NK-92 treated with Interleukin-12 subunit alpha and Interleukin-12 subunit beta, amount 100 ng/mL, for 24 hours (cell line): ENCODE results near the gene DOK3.
"Not testable (repeated sequence)": the region's sequence is repeated elsewhere in the genome, so short reads cannot be mapped to it uniquely, and the experiment has no call there.

Experiments used
- DNase-seq: peaks from one replicate; lab custom pipeline; 2025; lab: John Stamatoyannopoulos, UW

DOK3 gene

DNA sequence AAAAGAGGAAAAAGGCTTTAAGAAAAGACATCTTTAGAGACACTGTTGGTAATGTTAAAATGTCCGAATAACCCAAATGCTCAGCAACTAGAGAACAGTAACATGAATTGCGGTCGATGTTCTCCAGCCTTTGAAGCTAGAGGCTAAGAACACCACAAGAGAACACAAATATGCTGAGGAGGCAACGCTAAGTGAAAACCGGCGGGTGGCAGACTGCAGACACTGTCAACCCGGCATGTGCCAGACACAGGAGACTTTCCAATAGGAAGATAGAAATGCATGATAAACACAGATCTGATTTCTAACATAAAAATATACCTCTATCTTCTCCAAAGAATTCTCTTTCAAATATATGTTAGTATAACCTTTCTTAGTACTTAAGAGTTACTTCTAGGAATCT, 25.5 kb upstream of the DOK3 start:
- no peak for DNase-seq

DNA sequence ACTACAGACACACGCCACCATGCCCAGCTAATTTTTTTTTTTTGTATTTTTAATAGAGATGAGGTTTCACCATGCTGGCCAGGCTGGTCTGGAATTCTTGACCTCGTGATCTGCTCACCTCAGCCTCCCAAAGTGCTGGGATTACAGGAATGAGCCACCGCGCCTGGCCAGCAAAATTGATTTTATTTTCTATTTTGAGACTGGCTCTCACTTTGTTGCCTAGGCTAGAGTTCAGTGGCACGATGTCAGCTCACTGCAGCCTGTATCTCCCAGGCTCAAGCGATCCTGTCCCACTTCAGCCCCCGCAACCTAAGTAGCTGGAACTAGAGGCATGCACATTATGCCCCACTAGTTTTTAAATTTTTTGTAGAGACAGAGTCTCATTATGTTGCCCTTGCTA, 24.8 kb upstream of the DOK3 start:
- DNase-seq, result not testable (repeated sequence)

DNA sequence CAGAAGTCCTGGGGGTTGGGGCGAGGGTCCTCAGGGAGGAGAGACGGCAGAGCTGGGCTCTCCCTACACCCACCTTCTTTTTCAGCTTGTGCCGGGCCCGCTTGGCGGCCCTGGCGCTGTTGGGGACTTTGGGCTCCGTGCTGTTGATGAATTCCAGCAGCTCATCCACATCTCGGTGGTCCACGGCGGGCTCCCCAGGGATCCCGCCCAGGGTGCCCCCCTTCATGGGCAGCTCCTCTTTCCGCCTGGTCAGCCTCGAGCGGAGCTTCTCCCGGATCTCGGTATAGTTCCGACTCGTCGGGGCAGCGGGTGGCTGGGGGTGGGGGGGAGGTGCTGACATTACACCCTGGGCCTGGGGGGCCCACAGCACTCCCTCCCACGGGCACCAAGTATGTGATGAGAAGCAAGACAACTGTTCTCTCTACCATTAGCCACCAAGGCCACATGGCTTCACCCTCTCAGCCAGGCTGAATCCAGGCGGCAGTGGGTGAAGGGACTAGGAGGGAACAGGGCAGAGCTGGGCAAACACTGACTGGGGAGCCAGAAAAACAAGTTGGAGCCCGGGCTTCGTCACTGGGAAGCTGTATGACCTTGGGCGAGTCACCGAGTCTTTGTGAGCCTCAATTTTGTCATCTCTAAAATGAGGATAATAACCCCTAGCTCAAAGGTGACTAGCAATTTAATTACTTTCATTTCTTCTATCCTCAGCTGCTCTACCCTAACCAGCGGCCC, 21.7 kb upstream of the DOK3 start:
- DNase-seq, result no peak

DNA sequence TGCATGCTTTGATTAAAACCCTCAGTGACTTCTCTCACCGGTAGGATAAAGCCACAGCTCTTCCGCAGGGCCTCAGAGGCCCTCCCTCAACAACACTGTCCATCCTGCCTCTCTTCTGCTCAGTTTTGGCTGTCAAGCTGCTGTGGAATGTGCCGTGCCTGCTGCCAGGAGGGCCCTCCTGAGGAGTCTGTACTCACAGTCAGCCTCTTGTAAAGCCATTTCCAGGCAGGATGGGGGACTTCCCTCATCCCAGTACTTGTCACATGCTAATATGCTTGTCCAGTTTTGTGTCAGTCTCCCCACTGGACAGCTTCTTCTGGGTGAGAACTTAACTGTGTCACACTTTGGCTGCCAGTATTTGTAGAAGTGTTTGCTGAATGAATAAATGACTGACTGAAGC, 21.0 kb upstream of the DOK3 start:
- no peak for DNase-seq

DNA sequence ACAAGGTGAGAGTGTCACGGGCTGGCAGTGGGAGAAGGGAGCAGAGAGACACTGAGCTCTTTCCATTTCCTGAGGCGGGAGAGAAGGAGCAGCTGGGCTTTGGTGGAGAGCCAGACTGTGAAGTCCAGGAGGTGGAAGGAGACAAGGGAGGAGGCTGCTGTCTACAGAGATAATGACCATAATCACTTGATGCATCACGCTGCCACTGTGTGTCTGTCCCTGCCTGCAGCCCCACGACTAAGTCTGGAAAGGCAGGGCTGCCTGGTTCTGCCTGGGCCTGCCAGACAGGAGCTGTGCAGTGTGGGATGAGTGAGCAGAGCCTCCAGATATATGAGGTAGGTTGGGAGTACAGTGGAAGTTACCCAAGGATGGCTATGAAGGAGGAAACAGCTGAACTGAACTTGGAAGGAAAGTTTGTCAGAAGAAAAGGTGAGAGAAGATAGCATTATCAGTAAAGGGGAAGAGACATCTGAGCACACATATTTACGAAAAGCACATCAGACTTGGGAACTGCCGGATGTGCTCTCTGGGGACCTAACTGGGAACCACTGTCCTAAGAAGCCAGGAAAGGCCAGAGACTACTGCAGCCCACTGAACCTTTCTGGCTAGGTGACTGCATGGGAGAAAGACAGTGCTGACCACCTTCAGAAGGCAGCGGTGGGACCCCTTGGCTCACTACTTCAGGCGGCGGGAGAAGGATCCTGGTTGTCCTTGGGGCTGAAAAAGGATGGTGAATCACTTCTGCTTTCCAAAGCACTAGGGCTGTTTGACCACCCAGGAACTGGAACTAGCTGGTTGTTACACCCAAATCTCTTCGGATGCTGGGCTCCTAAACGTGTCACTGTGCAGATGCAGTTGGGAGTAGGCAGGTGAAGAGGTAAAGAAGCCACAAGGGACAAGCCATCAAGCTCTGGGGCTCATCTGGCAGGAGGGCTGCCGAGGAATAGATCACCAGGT, 19.9 kb upstream of the DOK3 start:
- DNase-seq, result no peak

DNA sequence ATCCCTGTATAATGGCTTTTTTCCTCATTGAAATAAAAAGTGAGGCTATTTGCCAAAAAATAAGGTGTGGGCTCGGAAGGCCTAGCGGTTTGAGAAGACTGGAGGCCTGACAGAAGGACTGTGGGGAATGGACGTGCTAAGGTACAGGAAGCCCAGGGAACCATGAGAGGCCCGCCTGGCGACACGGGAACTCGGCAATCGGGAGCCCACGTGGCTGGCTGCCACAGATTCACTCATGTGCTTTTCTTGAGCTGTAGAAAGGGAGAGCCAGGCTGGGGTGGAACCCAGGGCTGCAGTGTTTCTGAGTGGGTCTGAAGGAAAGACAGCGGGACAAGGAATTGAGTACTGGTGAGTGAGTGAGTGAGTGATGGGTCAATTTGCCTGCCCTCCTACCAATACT, 19.0 kb upstream of the DOK3 start:
- no peak for DNase-seq

DNA sequence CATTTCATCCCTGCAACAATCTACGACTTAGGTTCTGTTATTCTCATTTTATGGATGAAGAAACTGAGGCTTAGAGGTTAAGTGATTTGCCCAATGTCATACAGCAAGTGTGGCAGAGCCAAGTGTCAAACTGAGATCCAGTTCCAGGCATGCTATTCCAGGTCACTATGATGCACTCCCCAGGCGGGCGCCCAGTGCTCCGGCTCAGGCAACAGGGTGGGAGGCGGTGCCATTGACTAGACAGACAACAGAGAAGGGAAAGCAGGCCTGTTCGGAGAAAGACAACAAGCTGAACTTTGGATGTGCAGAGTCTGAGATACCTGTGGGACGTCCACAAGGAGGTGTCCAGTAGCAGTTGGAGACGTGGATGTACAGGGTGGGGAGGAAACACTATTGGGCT, 18.0 kb upstream of the DOK3 start:
- no peak for DNase-seq

DNA sequence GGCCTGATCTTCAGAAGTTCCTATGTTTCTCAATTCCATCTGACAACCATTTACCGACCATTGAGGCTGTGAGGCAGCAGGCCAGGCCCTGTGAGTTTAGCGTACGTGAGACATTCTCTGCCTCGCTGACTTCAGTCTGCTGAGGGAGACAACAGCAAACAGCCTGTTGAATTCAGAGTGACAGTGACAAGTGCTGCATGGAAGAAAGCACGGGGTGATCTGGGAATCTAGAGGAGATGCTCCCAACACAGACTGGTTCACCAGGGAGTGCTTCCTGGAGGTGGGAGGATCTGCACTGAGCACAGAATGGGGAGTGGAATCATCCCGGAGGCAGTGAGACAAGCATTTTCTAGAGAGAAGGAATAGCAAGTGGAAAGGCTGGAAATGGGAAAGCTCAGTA, 17.2 kb upstream of the DOK3 start:
- DNase-seq, result no peak

DNA sequence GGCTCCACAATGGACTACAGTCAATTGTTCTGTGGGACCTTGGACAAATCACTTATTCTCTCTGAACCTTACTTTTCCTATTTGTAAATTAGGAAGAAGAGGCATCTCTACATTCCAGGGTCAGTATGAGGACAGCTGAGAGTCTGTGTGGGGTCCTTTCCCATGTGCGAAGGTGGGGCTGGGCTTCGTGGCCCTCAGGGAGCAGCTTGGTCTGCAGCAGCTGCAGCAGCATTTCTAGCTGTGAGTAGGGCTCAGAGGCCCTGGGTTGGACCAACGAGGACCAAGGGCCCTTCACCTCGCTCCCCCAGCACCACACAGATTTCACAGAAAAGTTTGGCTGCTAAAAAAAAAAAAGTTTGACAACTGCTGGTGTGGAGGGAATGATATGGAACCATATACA, 16.6 kb upstream of the DOK3 start:
- no peak for DNase-seq

DNA sequence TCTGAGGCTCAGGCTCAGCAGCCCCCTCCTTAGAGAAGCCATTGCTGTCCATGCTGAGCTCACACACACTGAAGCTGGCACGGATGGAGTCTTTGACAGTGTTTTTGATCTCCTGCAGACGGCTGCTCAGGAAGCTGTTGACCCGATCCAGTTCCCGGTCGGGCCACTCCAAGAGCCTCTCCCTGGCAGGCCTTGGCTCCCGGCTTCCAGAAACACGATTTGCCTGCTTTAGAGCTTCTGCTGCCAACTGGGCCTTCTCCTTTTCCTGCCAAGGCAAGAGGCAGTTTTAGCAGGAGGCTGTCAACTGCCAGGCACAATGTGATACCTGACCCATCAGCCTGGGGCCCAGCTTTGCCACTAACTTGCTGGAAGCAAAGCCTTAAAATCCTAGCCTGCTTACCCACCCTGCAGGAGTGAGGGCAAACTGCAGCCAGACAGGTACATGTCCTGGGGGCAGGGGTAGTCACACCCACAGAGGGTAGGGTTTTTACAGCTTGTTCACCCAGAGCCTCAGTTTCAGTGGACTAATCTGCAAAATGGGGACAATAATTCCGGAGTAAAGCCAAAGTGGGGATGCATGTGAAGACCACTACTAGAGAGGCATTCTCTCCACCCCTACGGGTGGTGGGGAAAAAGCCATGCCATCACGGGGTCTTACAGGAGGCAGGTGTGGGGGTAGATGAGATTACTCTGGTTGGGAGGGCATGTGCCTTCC, 15.5 kb upstream of the DOK3 start:
- no peak for DNase-seq

DNA sequence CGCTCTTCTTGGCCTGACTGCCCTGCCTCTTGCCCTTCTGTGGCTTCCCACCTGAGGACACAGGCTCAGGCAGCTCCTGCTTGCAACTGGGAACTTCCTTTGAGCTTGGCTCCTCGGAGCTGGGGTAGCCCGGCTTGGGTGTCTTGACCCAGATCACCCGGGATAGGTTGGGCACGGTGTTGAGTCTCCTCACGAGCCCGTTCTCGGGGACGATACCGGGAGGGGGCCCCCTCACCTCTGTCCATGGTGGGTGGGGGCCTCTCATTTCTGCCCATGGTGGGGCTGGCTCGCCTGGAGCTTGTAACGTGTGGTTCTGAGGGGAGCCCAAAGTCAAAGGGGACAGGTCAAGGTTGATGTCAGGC, 14.9 kb upstream of the DOK3 start:
- DNase-seq, result no peak

DNA sequence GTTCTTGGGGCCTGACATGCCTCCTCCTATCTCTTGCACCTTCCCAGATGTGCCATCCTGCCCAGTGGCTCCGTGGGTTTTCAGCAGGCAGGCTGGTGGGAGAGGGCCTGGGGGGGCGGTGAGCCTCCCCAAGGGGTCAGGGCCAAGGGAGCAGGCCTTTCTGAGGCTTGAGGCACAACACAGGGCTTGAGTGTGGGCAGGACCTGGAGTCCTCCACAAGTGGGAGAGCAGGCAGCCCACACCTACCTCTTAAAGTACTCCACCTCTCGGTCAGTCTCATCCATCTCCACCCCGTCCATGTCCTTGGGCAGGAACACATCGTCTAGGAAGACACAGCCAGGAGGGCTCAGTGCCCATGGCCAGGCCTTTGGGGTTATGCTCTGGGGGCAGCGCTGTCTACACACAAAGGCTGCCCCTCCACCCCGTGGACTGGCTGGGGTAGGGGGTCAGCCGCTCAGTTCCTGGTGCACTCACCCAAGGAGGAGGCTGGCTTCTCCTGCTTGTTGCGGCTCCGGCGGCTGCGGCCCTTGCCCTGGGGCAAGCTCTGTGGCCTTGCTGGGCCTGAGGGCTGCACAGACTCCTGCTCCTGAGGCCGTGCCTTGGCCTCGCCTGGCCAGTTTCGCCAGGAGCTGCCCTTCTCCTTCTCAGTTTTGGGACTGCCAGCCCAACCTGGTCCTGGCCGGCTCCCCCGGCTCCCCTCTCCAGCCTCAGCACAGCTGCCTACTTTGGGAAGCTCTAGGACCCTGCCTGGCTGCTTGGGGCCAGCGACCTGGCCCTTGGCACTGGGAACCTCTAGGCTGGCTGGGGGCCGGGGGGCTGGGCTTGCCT, 14.3 kb upstream of the DOK3 start:
- DNase-seq, result no peak

DNA sequence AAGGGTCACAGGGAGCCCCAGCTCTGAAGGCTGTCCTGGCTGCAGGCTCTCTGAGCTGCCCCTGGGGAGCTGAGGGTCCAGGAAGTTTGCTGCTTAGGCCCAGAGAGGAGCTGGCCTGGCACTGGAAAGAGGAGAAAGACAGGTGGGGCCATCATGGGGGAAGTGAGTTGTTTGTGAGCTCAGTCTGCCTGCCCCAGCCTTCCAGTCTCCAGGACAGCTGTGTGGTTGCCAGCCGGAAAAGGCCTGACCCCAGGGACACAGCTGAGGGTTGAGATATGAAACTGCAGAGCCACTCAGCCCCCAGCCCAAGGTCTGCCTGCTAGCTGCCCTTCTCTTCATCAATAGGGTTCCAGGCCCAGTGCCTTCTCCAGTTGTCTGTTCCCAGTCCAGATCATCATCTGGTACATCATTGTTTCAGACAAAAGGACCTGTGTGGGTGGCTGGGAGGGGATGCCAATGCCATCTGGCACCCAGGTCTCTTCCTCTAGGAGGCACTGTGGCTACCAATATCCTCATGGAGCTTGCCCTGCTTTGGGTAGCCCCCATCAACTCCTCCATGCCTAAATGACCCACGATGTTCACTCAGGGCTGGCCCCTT, 11.4 kb upstream of the DOK3 start:
- DNase-seq, result no peak

DNA sequence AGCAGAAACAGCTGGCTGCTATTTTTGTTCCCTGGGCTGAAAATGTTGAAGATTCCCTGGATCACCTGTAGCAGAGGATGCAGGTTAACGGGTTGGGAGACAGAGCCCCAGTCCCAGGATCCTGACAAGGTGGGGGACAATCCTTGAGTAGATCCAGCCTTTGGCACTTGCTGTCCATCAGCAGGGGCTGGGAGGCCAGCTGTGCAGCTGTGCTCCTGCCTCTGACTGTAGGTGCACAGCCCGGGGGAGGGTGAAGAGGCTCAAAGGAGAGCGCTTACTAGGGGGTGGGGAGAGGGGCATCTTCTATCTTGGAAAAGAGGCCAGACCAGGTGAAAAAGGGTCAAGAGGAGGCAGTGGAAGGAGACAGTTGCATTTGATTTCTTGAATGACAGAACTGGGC, 10.6 kb upstream of the DOK3 start:
- DNase-seq, result no peak

DNA sequence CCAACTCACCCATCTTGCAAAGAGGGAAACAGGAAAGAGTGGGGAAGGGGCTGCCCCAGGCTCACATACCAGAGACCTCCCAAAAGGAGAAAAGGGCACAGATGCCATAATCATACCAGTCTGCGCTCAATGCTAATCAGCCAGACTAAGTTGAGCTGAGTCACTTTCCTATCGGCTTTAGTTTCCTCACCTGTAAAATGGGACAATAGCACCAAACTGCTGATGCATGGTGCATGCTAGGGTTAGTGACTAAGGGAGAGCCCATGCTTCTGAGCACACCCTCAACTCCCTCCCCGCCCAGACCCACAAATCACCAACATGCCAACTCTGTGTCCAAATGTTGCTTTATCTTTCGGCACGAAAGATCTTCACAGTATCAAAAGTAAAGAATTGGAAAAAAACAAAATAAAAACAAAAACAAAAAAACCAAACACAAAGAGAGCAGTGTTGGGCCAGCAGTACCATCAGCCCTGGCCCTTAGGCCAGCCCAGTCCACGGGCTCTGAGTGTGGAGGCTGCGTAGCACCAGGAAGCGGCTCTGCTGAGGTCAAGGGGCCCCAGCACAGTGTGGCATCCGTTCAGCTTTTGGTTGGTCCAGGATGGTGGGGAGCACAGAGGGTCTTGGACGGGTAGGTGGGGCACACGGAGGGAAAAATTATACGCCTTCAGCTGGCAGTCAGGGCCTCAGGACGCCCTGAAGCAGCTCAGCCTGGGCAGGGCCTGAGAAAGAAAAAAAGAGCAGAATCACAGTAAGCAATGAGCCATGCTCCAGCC, 10.0 kb upstream of the DOK3 start:
- no peak for DNase-seq

DNA sequence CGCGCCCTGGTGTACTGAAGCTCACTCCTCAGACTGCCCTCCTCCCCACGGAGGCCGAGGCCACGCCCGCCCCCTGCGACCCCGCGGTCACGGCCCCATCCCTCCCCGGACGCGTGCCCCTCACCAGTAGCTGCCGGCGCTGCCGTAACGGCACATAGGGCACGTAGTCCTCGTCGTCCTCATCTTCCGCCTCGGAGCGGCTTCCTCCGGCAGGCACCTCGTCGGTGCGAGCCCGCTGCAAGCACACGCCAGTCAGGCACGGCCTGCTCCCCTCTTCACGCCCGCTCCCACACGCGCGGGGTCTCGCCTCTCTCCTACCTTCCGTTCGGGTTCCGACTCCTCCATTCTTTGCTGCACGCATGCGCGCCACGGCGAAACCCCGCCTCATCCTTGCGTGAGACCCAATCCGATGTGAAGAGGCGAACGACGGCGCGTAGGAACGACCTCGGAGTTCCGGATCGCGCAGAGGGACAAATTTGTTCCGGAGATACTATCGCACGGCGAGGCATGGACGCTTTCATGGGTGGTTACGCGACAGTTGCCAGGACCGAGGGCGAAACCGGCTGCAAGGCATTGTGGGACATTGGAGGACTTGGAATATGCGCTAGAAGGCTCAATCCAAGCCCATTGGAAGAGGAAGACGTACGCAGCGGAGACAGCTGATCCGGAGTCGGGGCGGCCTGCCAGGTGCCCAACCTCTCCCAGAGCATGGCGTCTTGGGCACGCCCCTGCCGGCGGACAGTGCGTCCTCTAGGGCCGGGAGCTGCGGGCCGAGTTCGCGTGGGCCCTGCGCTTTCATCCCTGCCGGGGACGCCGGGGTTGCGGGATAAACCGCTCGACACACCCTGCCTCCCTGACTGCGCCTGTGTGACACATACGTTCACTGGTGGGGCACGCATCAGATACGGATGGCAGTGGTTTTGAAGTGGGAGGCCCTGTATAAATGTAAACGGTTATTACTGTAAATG, 7.3 kb upstream of the DOK3 start, which contains the start of gene DDX41:
Gene DDX41, minus strand, starts transcription at position 361 of the 968 bp plus-strand sequence. Its CDS starts 16 bp downstream, at position 345.
- DNase-seq, result peak; percentile 94

DNA sequence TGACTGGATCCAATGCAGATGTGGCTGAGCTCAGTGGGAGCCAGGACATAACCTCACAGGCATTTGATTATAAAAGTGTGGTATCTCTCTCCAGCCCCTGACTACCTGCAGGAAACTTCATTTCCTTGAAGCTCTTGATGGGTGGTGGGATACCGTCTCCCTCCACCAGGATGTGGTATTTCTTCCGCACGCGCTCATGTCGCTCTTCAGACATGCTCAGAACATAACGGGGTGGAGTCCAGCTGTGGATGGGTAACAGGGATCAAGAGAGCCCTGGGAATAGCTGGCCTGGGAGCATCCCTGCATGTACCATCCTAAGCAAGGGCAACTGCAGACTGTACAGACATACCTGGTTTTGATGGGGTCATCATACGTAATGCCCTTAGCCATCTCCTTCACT, 6.0 kb upstream of the DOK3 start:
- no peak for DNase-seq

DNA sequence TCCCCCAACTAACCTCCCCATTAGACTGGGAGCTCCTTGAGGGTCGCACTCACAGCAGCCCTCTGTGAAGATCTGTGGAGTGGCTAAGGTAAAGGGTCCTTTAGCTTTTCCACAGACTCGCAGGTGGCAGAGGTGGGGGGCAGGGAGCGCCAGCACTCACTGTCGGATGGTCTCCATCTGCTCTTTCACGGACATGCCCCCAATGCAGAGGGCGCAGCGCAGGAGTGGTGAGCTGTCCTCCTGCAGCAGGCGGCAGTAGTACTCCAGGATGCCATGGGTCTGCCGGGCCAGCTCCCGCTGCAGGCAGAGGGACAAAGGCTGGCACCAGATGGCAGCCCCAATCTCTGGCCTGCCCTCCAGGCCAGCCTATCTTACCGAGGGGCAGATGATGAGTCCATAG, 4.9 kb upstream of the DOK3 start:
- DNase-seq, result no peak

DNA sequence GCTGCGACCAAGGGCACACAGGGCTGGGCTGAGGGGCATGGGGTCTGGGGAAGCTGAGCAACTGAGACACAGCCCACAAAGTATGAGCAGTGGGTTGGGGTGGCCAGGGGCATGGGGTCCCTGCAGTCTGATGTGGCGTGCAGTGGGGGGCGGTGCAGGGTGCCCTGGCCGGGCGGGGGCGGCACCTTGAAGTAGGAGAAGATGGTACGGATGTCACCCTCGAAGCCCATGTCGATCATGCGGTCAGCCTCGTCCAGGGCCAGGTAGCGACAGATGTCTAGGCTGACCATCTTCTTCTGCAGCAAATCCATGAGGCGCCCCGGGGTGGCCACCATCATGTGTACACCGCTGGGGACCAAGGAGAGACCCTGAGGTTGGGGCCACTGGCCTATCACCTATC, 3.9 kb upstream of the DOK3 start:
- DNase-seq, result no peak
